Colonic mucosa (tissue), 4 donors: ENCODE results near the gene MRPL4. TPM values are rescaled to one million over a fixed set of nuclear protein-coding genes. Genes with fewer than 3 reads are reported as not detected.
A peak's percentile ranks its signal among the peaks of the same experiment; 100 is the strongest.

Source experiments
- DNase-seq: peaks from one replicate; pipeline ENCODE4 v3.0.0-alpha.2; 2020
- H3K27ac ChIP-seq: fragments of 200-600 bp; one replicate; pipeline ENCODE4 v1.8.0; 2021
- H3K27me3 ChIP-seq: fragments of 200-600 bp; one replicate; pipeline ENCODE4 v1.8.0; 2021
- H3K36me3 ChIP-seq: fragments of 200-600 bp; one replicate; pipeline ENCODE4 v1.8.0; 2021
- H3K4me1 ChIP-seq: fragments of 200-600 bp; one replicate; pipeline ENCODE4 v1.8.0; 2021; ENCODE audit warnings: mild to moderate bottlenecking
- H3K4me3 ChIP-seq: fragments of 200-600 bp; one replicate; pipeline ENCODE4 v1.8.0; 2021
- H3K9ac ChIP-seq, 2 donors: one replicate each; pipeline ENCODE4 v1.7.0; 2013; ENCODE audit warnings: control low read depth in 2 of 2, low read depth in 2 of 2, low read length in 2 of 2
- H3K9me3 ChIP-seq: fragments of 200-600 bp; one replicate; pipeline ENCODE4 v1.8.0; 2021
- CTCF ChIP-seq: fragments of 200-600 bp; IDR thresholded peaks from one replicate; pipeline ENCODE4 v1.8.0; 2022; ENCODE audit warnings: antibody characterized with exemption, mild to moderate bottlenecking
- intact Hi-C: fragments of 100-400 bp; cut with DNase I; formaldehyde crosslinking; loops from one replicate; pipeline ENCODE4 v1.14.1; 2022
- total RNA-seq, 2 donors: library from RNA; stranded (reverse); fragmentation: NEBNext Ultra II Directional in 1 of 2; extraction: Animal tissue kit (Norgen Biotek cat#: 25700) in 1 of 2; gene quantifications; one replicate each; pipeline ENCODE4 v1.2.1, GENCODE V29; 2021
- donor health status: healthy.
- donor health status: DM: no; HTN: no; CAD: no.
- donor health status: DM: no; HTN: no; CAD: no.

Gene MRPL4
- total RNA-seq, result 100 to 1,000 TPM in 1 of 2 donors, 10 to 100 TPM in 1; 48.9 to 116 TPM

GRCh38 chr19:10251792-10252694 lies at the start of gene MRPL4:
TSS of gene MRPL4 (plus strand) at chr19:10252214. CDS start at chr19:10252254, 40 bp downstream.
- TF ChIP-seq CTCF, result no peak
- Histone ChIP-seq H3K27me3 (no peaks in the 10 kb centered on the region), H3K36me3 (no peaks in the 10 kb centered on the region), H3K9me3 (no peaks in the 10 kb centered on the region), H3K27ac (peak within 1 kb of the TSS; percentile 80), H3K4me3 (peak within 1 kb of the TSS; percentile 90), H3K4me1 (peaks cover 5% of the 10 kb centered on the region), H3K9ac (peak within 1 kb of the TSS; percentile 77 to 93)
- DNase-seq, result peak; percentile 98
- intact Hi-C loops, result loop anchor here (5.0 kb wide), 1 partner anchor 320 kb away; no protein-coding TSS in a partner anchor

GRCh38 chr19:10203686-10204085 lies 48.3 kb upstream of the MRPL4 start:
- DNase-seq, result no peak
- Histone ChIP-seq H3K27ac (no peak overlapping the region), H3K36me3 (no peaks in the 10 kb centered on the region), H3K4me3 (no peak overlapping the region), H3K9me3 (no peaks in the 10 kb centered on the region), H3K9ac (no peak overlapping the region), H3K27me3 (no peaks in the 10 kb centered on the region), H3K4me1 (no peaks in the 10 kb centered on the region)
- TF ChIP-seq CTCF, result no peak
- intact Hi-C loops, result no loop called here

- Histone ChIP-seq H3K9me3 (no peaks in the 10 kb centered on the region), H3K4me1 (no peaks in the 10 kb centered on the region), H3K27ac (no peak overlapping the region), H3K27me3 (no peaks in the 10 kb centered on the region), H3K36me3 (no peaks in the 10 kb centered on the region), H3K4me3 (no peak overlapping the region), H3K9ac (no peak overlapping the region)
- intact Hi-C loops, result no loop called here
- no peak for TF ChIP-seq CTCF
- no peak for DNase-seq
Observed at GRCh38 chr19:10205636-10206035, 46.4 kb upstream of the MRPL4 start.

GRCh38 chr19:10206226-10206885 lies 45.7 kb upstream of the MRPL4 start:
- H3K4me1 ChIP-seq, result no peaks in the 10 kb centered on the region
- no peaks in the 10 kb centered on the region for H3K9me3 ChIP-seq
- intact Hi-C loops, result no loop called here
- no peak for DNase-seq
- no peak overlapping the region for H3K4me3 ChIP-seq
- no peak overlapping the region for H3K27ac ChIP-seq
- no peak for TF ChIP-seq CTCF
- no peak overlapping the region for H3K9ac ChIP-seq
- no peaks in the 10 kb centered on the region for H3K36me3 ChIP-seq
- H3K27me3 ChIP-seq, result no peaks in the 10 kb centered on the region

GRCh38 chr19:10207026-10207425 lies 45.0 kb upstream of the MRPL4 start:
- no peak for TF ChIP-seq CTCF
- no peak for DNase-seq
- Histone ChIP-seq H3K4me1 (no peaks in the 10 kb centered on the region), H3K4me3 (no peak overlapping the region), H3K9ac (no peak overlapping the region), H3K9me3 (no peaks in the 10 kb centered on the region), H3K36me3 (no peaks in the 10 kb centered on the region), H3K27me3 (no peaks in the 10 kb centered on the region), H3K27ac (no peak overlapping the region)
- intact Hi-C loops, result no loop called here
